Fibroblast of villous mesenchyme (primary cell): ENCODE data around the gene MCF2L2. TPM values are rescaled to one million over a fixed set of nuclear protein-coding genes. Genes with fewer than 3 reads are reported as not detected.

Experiments
- DNase-seq: peaks from one replicate; pipeline ENCODE4 v3.0.0-alpha.2; 2010; ENCODE audit warnings: low read depth
- H3K4me3 ChIP-seq: 2 replicates; pipeline ENCODE4 v1.5.1; 2011; ENCODE audit warnings: low read depth, mild to moderate bottlenecking, low read length
- total RNA-seq: library from RNA; depleted of rRNA; stranded (reverse); fragments of >200 nt; gene quantifications from 2 replicates; pipeline ENCODE4 v1.2.3, GENCODE V29; 2012
- TF ChIP-seq, protein P1 (sequence below): IDR thresholded peaks from 2 replicates; pipeline ENCODE4 v1.5.1; 2012; ENCODE audit warnings: low read depth, mild to moderate bottlenecking, low read length; ENCODE audit not compliant: insufficient read depth

The MCF2L2 gene
- total RNA-seq, 1 donor: 0.43 TPM

DNA sequence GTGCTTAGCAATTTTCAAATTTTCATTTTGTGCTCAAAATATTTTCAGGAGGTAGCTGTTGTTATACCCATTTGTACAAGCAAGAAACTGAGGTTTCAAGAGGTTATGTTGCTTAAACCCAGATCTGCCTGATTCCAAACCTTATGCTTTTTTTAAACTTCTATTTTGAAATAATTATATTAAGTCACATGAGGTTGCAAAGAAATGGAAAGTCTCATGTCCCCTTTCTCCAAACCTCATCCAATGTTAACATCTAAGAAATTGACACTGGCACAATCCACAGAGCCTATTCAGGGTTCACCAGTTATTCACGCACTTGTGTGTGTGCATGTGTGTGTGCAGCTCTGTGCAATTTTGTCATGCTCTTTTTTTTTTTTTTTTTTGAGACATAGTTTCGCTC, 140.3 kb downstream of the MCF2L2 start:
- TF ChIP-seq, protein P1, sequence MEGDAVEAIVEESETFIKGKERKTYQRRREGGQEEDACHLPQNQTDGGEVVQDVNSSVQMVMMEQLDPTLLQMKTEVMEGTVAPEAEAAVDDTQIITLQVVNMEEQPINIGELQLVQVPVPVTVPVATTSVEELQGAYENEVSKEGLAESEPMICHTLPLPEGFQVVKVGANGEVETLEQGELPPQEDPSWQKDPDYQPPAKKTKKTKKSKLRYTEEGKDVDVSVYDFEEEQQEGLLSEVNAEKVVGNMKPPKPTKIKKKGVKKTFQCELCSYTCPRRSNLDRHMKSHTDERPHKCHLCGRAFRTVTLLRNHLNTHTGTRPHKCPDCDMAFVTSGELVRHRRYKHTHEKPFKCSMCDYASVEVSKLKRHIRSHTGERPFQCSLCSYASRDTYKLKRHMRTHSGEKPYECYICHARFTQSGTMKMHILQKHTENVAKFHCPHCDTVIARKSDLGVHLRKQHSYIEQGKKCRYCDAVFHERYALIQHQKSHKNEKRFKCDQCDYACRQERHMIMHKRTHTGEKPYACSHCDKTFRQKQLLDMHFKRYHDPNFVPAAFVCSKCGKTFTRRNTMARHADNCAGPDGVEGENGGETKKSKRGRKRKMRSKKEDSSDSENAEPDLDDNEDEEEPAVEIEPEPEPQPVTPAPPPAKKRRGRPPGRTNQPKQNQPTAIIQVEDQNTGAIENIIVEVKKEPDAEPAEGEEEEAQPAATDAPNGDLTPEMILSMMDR: no peak
- DNase-seq: no peak
- no peak overlapping the region for H3K4me3 ChIP-seq

DNA sequence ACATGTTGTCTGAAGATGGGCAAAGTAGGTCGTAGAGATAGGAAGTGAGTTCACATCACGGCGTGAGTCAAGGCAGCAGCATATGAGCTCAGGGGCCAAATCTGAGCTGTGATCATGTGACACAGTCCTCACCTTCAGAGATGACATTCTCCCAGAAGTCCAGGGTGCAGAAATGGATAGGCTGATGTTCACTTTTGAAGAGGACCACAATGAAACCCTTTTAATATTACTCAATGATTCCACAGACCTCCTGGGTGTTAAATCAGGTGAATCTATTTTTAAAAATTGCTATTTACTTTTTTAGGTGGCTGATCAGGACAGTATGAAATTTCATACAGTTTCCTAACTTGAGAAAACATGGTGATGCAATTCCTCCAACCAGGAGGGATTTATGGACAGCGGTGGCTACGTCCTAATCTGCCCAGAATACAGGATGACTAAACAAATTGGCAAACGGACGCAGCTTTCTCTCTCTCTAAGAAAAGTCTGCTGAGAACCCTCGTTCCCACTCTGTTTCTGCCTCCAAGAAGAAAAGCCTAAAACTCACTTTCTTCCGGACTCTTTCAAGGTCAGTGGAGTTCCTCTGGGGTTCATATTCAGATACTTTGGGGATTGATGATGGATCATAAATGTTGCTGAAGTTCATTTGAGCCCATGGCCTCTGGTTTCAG, 141.0 kb downstream of the MCF2L2 start:
- TF ChIP-seq, protein P1: no peak
- DNase-seq: peak; percentile 98
- peak overlapping the region; percentile 27 for H3K4me3 ChIP-seq

DNA sequence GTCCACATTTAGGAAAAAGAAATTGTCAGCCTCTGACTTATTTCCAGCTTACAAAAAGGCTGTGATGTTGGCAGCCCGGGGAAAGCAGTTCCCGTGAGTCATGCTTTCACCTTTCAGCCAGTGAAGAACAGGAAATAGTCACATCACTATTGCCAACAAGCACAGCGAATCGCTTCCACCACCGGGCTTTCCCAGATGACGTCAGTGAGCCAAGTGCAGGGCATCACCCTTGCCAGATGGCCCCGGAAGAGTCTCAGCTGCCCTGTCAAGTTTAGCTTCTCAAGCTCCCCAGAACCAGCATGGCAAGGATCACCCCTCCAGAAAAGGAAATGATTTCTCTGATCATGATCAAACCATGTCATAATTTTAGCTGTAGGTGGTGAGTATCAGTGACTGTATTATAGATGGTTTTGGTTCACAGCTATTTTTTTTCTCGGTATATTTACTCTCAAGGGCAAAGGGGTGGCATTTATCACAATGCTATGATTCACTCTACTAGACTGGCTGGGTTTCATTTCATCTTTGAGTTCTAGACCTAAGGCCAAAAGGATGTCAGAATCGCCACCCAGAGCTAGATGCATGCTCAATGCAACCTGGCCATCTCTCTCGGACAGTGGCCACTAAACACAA, 142.5 kb downstream of the MCF2L2 start:
- TF ChIP-seq, protein P1: no peak
- peak; percentile 99 for DNase-seq
- no peak overlapping the region for H3K4me3 ChIP-seq

DNA sequence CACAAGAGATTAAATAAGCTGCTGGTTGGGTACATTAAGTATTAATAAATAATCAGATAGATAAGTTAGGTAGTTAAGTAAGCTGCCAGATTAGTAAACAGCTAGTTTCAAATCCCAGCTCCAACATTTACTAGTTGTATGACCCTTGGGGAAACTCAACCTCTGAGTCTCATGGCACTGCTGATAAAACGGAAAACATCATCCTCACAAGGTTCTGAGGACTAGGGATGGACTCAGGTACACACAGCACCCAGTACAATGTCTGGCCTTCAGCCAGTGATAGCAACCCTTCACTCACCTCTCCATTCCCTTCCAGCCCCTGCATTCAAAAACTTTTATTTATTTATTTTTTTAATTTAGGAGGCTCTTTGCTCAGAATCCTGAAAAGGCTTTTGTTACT, 143.1 kb downstream of the MCF2L2 start:
- no peak overlapping the region for H3K4me3 ChIP-seq
- TF ChIP-seq, protein P1: no peak
- DNase-seq: no peak

DNA sequence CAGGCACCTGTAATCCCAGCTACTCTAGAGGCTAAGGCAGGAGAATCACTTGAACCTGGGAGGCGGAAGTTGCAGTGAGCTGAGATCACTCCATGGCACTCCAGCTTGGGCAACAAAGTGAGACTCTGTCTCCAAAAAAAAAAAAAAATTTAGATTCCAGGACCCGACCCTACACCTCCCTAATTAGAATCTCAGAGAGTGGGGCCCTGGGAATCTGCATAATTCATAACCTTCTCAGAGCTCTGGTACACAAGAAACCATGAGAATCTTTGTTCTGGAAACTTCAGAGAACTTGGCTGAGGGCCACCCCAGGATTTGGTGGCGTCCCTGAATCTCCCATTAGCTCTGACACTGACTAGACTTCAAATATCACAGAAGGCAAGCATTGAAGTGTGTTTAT, 143.8 kb downstream of the MCF2L2 start:
- TF ChIP-seq, protein P1: no peak
- DNase-seq: no peak
- H3K4me3 ChIP-seq: no peak overlapping the region

DNA sequence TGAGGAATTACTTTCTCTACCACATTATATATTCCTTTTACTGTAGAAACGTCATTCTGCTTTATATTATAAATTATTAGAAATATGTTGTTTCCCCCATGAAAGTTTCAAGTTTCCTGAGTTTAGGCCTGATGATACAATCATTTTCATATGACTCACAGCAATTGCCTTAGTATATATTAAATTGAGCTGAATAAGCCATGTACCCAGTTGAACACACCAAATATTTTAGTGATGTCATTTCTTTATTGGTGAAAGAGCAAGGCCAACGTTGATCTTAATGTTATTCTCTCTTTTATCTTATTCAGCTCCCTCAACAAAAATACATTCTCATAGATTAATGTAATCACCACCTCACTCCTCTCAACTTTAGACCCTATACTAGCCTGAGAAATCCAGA, 144.5 kb downstream of the MCF2L2 start:
- H3K4me3 ChIP-seq: no peak overlapping the region
- TF ChIP-seq, protein P1: no peak
- DNase-seq: no peak
